GM21423 (cell line): ENCODE data around the gene ACAP1.
A peak's percentile ranks its signal among the peaks of the same experiment; 100 is the strongest.

Source experiments
- ATAC-seq: cut with Tn5 transposase; IDR thresholded peaks from one replicate; pipeline ENCODE4 v1.9.1; 2021; ENCODE audit warnings: mild to moderate bottlenecking, moderate library complexity; ENCODE audit not compliant: unreplicated experiment

The ACAP1 gene

DNA sequence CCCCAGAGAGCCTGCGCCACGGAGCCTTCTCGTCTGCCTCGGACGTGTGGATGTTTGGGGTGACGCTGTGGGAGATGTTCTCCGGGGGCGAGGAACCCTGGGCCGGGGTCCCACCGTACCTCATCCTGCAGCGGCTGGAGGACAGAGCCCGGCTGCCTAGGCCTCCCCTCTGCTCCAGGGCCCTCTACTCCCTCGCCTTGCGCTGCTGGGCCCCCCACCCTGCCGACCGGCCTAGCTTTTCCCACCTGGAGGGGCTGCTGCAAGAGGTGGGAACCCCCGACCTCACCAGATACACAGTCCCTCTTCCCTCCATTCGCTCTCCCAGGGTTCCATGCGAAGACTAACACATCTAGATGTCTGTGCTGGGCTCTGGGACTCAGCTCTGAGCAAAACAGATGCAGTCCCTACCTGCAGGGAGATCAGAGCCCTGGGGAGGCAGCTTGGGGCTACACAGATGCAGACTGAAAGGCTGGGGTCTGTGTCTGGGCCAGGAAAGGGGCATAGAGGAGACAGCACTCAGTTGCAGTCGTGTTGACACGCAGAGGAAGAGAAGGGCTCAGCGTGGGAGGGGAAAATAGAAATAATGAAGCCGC lies 48.3 kb downstream of the ACAP1 start:
- no peak for ATAC-seq

DNA sequence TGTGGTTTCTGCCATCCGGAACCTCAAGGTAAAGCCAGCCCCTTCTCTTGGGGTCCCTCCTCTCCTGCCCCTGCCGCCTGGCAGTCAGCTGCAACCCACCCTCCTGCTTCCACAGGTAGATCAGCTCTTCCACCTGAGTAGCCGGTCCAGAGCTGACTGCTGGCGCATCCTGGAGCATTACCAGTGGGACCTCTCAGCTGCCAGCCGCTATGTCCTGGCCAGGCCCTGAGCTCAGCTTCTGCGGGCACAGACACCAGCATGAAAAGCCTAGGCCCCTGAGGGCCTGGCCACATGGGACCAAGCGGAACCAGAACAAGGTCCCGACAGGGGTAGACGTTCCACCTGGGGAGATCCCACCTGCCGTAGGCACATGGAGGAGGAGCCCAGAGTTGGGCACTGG lies 52.5 kb downstream of the ACAP1 start:
- ATAC-seq, result no peak

DNA sequence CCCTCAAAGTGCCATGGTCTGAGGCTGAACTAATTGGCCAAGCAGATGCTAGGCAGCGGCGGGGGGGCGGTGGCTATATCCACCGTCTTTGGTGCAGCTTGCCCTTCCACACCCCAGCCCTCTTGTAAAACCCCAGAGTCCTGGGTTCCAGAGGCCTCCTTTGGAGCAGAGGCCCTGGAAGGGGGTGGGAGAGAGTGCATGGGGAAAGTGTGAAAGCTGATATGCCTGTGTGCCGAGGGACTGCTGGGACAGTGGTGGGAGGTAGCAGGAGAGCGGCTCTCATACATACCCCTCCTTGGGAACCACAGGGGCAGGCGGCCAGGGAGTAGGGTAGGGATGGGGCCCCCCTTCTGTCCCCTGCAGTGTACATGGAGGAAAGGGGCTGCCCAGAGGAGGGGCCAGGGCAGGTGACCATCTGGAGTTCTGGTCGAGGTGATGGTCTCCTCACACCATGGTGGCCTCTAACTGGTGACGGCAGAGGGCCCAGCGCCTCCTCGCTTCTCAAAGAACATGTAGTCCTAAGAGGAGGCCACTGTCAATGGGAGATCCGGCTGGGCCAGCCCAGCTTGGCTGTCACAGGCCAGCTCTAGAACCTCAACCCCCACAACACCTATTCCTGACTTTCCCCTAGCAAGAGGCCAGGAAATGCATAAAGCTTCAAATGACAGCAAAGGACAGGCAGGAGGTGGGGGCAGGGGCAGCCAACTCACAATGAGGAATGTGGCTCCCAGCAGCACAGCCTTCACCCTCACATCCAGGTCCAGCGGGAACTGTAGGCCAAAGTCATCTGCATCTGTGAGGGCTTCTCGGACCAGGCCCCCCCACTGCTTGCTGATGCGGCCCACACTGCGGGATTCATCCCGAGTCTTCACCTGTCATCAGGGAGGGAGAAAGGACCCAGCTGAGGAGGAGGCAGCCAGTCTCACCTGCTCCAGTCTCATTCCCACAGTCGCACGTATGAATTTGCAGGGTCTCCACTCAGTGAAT lies 53.9 kb downstream of the ACAP1 start:
- ATAC-seq, result no peak

DNA sequence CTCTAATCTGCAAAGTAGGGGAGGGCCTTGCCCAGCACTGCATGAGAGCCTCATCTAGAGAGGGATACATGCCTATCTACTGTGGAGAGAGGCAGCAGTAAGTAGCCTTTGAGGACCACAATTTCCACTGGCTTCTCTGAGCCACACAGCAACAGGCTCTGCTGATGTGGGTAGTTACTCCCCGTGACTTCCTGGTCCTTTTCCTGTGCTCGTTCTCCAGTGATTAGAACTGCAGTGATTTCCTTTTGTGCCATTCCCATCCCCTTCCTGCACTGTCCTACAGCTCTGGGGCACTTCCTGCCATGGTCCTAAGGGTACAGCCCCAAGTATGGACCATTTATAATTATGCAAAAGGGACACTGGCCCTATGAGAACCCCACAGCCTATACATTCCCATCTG lies 55.0 kb downstream of the ACAP1 start:
- no peak for ATAC-seq

DNA sequence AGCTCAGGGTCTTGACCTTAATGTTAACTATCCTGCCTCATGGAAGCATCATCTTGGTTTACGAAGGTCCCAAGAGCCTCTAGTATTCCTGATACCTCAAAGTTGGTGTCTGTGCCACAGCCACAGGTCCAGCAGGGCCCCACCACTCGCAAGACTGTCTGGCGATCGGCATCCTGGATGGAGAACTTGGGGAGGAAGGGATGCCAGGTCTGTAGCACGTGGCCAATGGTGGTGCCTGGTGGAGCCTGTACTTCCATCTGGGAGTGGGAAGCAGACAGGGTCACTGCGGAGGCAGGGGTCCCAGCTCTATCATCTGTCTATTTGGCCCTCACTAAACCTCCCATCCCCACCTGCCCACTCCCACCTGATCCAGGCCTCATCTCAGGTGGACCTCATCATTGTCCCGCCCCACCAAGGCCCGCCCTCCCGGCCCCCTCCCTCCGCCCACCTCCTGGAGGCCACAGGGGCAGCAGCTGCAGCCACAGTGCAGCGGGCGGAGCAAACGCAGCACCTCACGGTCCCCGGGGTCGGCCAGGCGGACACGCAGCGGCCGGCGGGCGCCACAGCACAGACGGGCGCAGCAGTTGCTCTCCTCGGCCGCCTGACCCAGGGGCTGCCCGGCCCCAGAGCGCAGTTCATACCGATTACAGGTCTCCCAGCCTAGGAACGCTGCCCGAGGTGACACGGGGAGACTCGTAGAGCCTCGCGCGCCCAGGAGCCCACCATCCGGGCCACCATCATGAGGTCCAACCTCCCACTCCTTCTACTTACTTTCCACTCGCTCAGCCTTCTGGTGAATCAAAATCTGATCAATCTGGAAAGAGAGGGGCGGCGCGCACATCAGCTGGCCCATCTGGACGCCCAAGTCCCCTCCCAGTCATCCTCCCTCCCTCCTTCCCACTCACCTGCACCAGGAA lies 56.6 kb downstream of the ACAP1 start:
- no peak for ATAC-seq

DNA sequence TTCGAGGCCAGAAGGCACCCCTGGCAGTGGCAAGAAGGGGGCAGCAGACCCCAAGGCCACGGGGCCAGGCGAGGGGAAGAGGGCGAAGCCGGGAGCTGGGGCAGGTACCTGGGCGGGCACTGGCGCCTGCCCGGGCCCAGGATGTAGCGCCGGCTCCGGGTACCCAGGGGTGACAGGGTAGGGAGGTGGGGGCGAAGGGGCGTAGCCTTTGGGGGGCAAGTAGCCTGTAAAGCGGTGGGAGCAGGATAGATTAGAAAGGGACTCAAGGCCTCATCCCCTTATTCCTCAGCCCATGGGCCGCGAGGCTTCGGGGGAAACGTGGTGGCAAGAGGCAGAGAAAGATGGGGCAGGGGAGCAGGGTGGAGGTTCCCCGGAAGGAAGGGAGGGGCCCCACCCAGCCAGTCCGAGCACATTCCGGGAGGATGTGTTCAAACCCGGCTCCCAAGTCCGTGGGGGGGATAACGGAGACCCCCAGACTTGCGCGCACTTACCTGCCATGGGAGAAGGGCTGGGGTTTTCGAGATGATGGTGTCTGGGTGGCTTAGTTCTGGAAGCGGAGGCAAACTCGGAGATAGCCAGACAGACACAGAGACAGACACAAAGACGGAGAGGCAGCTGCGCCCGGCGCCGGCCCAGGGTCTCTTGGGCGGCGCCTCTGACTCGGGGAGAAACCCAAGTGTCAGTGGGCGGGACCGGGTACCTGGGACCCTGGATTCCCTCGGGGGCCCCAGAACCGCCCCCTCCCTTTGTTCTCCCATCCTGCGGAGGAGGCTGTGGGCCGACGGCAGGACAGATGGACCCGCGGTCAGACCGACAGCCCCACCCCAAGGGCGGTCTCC lies 57.5 kb downstream of the ACAP1 start:
- peak; percentile 36 for ATAC-seq

DNA sequence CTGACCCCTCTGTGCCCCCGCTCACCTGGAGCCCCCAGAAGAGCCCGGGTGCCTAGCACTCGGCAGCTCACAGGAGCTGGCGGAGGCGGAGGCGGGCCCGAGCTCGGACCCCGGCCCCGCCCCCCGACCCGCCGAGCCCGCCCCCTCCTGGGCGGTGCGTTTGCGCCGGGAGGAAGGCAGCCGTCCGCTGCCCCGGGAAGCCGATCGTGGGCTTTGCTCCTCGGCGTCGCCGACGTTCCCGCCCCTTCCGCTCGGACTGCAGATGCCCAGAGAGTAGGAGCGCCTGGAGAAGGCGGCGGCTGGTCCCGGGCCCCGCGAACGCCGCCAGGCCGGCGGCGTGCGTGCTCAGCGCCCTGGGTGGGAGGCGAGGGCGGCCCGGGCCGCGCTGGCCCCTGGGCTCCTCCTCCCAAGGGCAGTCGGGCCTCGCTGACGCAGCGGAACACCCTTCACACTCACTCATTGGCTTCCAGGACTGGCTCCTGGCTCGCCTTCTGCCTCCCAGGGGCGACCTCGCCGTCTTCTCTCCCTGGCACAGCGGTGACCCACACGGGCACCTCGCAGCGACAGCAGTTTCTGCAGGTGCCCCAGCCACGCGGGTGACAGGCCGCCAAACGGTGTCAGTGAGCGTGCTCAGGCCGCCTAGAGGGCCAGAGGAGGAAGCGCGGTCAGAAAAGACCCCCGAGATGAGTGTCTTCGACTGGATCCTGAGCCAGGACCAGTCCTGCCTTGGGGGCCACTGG lies 58.3 kb downstream of the ACAP1 start, which contains the start of gene PLSCR3:
PLSCR3 (minus strand) TSS at position 74 of the 740 bp plus-strand sequence. CDS start 415 bp downstream, outside the sequence.
- peak; percentile 75 for ATAC-seq

DNA sequence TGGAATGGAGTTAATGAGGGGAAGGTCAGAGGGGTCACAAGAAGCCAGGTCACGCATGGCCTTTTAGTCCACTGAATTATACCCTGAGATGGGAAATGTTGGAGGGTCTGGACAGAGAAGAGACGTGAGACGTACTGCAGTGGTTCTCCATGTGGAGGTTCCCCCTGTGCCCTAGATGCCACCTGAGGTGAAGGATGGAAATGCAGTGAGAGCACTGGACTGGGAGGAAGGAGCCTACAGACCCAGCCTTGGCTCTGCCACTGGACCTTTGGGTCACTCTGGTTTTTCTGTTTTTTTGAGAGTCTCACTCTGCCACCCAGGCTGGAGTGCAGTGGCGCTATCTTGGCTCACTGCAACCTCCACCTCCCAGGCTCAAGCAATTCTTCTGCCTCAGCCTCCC lies 59.8 kb downstream of the ACAP1 start:
- no peak for ATAC-seq

DNA sequence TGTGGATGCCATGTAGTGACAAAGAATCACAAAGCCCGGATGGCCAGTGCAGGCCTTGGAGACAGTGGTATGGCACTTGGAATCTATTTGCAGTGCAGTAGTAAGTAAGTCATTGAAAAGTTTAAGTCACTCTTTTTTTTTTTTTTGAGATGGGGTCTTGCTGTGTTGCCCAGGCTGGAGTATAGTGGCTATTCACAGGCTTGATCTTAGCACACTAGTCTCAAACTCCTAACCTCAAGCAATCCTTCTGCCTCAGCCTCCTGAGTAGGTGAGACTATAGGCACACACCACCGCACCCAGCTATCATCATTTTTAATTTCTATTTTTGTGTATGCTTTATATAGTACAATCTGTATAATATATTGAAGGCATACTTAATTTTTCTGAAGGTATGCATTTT lies 62.3 kb downstream of the ACAP1 start:
- no peak for ATAC-seq
